Measurements from ENCODE around the gene ITGB4. TPM values are rescaled to one million over a fixed set of nuclear protein-coding genes. Genes with fewer than 3 reads are reported as not detected.

ITGB4 gene
- total RNA-seq, 1 donor from 2014 or later = 0.13 TPM

- DNase-seq (ENCODE audit: low read depth) = no peak
Observed at GRCh38 chr17:75731086-75731715, 9.9 kb downstream of the ITGB4 start.

GRCh38 chr17:75731716-75732498 is 10.6 kb downstream of the ITGB4 start:
- no peak for DNase-seq (ENCODE audit: low read depth)

DNA sequence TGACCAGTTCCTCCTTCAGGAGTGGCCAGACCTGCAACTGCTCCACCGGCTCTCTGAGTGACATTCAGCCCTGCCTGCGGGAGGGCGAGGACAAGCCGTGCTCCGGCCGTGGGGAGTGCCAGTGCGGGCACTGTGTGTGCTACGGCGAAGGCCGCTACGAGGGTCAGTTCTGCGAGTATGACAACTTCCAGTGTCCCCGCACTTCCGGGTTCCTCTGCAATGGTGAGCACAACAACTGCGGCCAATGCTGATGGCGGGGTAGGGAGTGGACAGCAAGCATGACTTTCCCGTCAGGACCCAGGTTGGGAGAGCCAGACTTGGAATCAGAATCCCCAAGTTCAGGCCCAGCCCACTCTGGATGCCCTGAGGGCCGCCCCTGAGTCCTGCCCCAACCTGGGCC is 12.2 kb downstream of the ITGB4 start:
- DNase-seq (ENCODE audit: low read depth) = no peak

DNA sequence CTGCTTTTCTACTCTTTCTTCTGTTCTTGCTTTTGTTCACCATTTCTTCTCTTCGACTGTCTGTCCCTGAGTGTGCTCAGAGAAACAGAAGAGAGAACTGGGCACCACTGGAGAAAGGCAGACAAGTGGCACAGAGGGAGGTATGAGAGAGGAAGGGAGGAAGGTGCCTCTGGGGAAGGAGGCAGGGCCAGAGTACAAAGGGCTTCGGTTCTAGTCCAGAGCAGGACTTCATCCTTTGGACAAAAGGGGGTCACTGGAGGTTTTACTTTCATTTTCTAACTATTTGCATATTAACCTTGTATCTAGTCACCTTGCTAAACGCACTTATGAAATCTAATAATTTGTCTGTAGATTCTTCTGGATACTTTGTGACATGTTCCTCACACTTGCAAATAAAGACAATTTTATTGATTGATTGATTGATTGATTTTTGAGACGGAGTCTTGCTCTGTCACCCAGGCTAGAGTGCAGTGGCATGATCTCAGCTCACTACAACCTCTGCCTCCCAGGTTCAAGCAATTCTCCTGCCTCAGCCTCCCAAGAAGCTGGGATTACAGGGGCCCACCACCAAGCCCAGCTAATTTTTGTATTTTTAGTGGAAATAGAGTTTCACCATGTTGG is 13.5 kb downstream of the ITGB4 start:
- DNase-seq (ENCODE audit: low read depth) = no peak

GRCh38 chr17:75736173-75736835 is 15.0 kb downstream of the ITGB4 start:
- no peak for DNase-seq (ENCODE audit: low read depth)

GRCh38 chr17:75737133-75737962 is 16.1 kb downstream of the ITGB4 start:
- no peak for DNase-seq (ENCODE audit: low read depth)

- peak; percentile 69 for DNase-seq (ENCODE audit: low read depth)
Observed at GRCh38 chr17:75738218-75738802, 17.1 kb downstream of the ITGB4 start.

GRCh38 chr17:75739174-75739573 is 17.9 kb downstream of the ITGB4 start:
- DNase-seq (ENCODE audit: low read depth) = no peak

GRCh38 chr17:75739801-75740200 is 18.5 kb downstream of the ITGB4 start:
- no peak for DNase-seq (ENCODE audit: low read depth)

DNA sequence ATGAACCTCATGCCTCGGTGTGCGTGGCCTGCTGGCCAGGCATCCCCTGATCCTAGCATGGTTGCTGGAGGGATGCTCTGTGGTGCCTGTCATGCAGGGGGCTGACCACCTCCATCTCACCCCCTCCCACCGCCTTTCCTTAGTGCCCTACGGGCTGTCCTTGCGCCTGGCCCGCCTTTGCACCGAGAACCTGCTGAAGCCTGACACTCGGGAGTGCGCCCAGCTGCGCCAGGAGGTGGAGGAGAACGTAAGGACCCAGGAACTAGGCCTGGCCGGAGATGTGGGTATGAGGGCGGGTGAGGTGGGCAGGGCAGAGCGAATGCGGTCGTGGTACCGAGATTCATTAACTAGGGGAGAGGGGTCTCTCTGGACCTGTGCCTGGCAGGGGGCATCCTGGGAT is 19.0 kb downstream of the ITGB4 start:
- DNase-seq (ENCODE audit: low read depth) = no peak

DNA sequence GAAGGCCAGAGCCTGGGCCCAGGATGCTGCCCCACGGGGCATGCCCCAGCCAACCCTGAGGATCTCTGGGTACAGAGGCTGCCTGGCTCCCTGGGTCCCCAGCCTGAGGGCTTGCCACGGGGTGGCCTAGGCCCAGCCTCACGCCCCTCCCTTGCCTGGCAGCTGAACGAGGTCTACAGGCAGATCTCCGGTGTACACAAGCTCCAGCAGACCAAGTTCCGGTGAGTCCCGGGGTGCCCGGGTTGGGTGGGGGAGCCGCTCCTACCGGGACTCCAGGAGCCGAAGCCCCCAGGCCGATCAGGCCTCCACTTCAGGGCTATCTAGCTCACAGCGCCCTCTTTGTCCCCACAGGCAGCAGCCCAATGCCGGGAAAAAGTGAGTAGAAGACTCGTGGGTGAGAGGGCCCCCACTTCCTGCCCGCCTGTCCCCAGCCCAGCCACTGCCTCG is 19.4 kb downstream of the ITGB4 start:
- no peak for DNase-seq (ENCODE audit: low read depth)

DNA sequence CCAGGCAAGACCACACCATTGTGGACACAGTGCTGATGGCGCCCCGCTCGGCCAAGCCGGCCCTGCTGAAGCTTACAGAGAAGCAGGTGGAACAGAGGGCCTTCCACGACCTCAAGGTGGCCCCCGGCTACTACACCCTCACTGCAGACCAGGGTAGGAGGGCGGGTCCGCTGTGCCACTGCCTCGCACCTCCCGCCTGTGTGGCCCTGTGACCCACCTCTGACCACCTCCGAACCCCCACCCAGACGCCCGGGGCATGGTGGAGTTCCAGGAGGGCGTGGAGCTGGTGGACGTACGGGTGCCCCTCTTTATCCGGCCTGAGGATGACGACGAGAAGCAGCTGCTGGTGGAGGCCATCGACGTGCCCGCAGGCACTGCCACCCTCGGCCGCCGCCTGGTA is 21.1 kb downstream of the ITGB4 start:
- DNase-seq (ENCODE audit: low read depth) = no peak

DNA sequence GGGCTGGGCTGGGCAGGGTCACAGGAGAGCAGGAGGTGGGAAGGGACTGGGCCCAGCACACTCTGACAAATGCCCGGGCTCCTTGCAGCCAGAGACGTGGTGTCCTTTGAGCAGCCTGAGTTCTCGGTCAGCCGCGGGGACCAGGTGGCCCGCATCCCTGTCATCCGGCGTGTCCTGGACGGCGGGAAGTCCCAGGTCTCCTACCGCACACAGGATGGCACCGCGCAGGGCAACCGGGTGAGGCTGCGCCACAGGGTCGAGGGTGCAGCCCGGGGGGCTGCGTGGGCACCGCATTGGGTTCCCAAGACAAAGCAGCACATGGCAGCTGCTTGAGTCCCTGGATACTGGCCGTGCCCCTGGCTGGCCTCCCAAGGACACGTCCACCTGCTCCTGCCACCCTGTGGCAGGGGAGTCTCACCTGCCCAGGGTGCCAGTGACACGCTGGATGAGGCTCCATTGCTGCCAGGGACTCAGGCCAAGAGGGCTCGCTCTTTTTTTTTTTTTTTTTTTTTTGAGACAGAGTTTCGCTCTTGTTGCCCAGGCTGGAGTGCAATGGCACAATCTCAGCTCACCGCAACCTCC is 22.5 kb downstream of the ITGB4 start:
- no peak for DNase-seq (ENCODE audit: low read depth)

DNA sequence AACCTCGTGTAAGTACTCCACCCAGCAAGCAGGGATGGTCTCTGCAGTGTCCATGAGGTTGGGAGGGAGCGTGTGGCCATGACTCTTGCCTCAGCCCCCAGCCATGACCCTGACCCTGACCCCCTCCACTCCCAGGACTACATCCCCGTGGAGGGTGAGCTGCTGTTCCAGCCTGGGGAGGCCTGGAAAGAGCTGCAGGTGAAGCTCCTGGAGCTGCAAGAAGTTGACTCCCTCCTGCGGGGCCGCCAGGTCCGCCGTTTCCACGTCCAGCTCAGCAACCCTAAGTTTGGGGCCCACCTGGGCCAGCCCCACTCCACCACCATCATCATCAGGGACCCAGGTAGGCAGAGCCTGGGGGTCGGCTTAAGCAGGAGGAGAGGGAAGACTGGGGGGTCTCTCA is 27.4 kb downstream of the ITGB4 start:
- no peak for DNase-seq (ENCODE audit: low read depth)

DNA sequence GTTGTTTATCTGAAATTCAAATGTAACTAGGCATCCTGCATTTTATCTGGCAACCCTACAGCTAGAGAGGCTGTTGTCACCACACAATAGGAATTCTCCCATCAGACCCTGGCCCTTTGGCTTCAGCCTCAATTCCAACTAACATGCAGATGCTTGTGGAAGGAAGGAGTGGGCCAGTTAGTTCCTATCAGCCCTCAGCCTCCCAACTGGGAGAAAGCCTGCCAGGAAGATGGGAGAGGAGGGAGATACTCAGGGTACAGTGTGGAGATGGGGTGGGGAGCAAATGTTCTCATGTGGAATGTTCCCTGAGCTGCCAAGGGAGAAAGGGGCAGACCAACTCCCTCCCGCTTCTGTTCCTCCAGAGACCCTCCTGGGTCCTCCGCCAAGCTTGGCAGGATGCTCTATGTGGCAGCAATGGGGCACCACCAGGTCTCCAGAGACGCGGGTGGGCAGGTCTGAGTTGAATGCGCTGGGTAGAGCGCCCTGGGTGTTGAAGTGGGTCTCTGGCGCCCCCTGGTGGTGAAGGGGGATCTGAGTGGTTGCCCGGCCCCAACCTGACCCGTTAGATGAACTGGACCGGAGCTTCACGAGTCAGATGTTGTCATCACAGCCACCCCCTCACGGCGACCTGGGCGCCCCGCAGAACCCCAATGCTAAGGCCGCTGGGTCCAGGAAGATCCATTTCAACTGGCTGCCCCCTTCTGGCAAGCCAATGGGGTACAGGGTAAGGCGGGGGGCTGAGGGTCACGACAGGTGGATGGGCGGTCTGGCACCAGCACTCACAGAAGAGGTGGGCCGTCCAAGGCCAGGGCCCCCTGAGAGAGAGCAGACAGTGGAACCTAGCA is 28.5 kb downstream of the ITGB4 start:
- DNase-seq (ENCODE audit: low read depth) = peak; percentile 80

- DNase-seq (ENCODE audit: low read depth) = no peak
Observed at GRCh38 chr17:75750661-75751423, 29.6 kb downstream of the ITGB4 start.

DNA sequence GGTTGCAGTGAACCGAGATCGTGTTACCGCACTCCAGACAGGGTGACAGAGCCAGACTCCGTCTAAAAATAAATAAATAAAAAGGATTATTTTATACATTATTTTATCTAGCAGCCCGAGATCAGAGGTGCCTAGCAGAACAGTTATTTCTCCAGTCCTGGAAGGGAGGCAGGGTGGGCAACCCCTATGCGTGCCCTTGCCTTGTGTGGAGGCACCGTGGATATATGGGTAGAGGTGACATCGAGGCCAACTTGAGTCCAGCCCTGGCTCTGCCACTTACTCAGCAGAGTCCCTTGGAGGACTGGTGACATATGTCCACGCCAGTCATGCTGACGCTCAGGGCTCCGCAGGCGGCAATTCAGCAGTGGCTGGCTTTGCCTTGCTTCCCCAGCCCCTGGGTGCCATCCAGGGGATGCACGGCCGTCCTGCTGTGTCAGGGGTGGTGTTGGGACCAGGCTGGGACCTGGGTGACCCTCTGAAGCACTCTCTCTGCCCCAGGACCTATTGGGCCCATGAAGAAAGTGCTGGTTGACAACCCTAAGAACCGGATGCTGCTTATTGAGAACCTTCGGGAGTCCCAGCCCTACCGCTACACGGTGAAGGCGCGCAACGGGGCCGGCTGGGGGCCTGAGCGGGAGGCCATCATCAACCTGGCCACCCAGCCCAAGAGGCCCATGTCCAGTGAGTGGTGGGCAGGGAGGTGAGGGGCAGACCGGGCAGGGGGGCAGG is 30.6 kb downstream of the ITGB4 start:
- no peak for DNase-seq (ENCODE audit: low read depth)

DNA sequence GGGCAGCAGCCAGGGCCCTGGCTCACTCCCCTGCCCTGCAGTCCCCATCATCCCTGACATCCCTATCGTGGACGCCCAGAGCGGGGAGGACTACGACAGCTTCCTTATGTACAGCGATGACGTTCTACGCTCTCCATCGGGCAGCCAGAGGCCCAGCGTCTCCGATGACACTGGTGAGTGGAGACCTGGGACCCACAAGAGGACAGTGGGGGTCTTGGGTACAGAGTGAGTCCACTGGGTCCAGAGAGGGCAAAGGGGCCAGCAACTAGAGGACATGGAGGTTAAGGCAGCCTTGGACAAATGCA is 31.1 kb downstream of the ITGB4 start:
- DNase-seq (ENCODE audit: low read depth) = no peak

All from myocyte (in vitro differentiated cells).